ENCODE measurements around the gene MED13L.
"Not testable (repeated sequence)": the region's sequence is repeated elsewhere in the genome, so short reads cannot be mapped to it uniquely, and the experiment has no call there.

MED13L gene

DNA sequence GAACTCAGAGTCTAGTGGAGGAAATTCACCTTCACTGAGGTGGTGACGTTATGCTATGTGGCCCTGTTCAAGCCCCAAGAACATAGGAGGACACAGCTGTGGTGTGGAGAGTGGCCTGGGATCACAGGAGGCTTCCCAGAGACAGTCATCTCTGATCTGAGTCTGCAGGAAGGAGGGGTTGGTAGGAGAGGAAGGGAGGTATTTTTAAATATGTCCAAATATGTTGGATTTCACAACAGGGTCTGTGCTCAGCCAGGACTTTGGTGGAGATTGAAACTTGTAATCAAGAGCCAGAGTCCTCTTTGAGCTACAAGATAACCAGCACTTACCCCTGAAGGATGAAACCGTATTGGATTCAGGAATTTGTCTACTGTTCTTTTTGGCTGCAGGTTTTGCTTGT lies 26.4 kb upstream of the MED13L start:
- no peak for DNase-seq (ENCODE audit: low read depth in 2 of 2)

DNA sequence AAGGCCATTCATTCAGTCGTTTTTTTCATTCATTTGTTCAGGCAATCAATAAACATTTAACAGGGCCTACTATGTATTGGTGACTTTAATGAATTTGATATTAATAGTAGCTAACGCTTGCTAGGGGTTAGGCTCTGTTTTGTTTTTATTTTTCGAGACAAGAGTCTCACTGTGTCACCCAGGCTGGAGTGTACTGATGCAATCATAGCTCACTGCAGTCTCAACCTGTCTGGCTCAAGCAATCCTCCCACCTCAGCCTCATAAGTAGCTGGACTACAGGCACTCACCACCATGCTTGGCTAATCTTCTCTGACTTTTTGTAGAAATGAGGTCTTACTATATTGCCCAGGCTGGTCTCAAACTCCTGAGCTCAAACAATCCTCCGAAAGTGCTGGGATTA lies 25.6 kb upstream of the MED13L start:
- no peak for DNase-seq (ENCODE audit: low read depth in 2 of 2)

DNA sequence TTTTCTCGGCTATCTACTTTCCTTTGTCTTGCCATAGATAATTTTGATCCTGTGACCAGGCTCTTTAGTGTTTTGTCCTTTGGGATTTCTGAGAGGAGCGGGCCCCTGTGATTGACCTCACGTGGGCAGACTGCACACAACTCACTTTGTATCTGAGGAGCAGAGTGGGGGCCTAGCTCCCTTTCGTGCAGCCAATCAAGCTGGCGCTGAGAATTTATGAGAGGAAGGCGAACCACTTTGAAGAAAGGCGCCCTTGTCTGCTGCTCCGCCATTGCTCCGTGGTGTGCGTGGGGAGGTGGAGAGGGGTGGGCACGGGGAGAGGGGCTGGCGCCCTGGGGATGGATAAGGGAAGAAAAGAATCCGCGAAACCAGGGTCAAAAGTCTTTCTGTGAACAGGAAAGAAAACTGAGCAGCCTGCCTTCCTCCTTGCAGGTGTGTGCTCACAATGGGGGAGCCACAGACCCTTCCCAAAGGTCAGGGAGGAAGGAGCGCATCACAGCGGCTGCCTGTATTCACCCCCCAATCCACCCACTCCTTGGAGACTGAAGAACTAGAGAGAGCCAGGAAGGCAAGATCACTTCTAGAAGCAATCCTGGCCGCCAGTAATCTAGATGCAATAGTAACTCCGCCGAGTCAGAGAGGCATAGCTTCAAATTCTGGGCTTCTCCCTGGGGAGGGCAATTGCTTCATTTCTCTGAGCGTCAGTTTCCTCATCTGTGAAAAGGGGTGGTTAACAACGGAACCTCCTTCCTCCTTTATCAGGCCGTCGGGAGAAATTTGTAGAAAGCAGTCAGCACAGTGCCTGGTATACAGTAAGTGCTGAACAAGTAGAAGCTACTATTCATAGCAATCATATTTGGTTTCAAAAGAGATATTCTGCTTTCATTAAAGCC lies 24.9 kb upstream of the MED13L start:
- DNase-seq (ENCODE audit: low read depth in 2 of 2), result no peak

DNA sequence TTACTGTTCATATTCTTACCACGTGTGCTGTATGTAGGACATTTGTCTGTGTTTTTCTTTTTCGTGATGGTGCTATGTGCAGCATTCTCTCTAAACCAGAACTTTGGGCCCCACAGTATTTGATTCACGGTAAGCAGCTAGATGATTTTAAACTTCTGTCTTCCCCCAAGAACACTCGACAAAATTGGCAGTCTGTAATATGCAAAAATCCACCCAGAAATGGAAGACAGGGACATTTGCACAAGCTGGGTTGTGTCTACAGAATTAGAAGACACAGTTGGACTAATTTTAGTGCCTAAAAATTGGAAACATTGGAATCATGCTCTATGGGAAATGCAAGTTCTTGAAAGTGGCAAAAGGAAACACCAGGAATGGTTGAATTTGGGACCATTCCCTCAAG lies 24.1 kb upstream of the MED13L start:
- no peak for DNase-seq (ENCODE audit: low read depth in 2 of 2)

DNA sequence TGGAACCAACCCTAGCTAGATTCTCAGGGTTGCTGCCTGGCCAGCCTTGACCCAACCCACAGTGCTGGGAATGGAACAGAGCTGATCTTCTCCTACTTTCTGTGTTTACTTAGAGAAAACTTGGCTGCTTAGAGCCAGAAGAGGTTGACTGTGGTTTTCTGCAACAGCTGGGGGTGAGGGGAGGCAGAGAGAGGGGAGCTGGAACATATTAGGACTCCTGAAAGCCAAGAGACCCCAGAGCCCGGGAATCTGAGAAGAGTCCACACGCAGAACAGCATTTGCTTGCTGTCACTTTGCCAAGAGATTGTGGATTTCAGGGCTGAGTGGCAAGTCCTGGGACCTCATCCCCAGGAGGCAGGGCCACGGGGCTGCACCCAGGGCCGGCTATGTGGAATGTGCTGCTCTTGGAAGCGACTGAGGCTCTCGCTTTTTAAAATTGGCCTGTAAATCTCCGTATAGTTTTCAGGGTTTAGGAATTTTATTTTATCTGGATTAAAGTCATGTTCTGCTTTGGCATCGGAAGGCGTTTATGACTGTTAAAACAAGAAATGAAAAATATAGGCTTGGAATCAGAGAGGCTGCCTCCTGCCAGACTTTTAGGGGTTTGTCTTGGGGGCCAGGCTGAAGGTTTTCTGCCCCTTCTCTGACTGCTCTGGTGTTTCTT lies 22.3 kb upstream of the MED13L start:
- no peak for DNase-seq (ENCODE audit: low read depth in 2 of 2)

DNA sequence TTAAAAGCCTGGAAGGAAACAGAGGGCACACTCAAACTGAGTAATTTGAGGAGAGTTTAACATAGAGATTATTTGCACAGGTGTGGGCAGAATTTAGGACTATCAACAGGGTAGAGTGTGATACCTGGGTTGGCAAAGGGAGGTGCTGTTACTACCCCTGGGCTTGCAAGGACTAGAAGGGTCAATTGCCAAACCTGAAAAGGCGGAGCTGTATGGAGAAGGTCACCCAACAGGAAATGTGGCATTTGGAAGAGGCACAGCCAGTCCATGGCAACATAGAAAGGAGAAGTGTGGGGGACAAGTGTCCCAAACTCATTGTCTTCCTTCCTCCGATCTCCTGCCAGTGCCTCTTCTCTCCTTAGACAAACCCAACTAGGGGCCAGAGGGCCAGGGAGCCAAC lies 21.6 kb upstream of the MED13L start:
- no peak for DNase-seq (ENCODE audit: low read depth in 2 of 2)

DNA sequence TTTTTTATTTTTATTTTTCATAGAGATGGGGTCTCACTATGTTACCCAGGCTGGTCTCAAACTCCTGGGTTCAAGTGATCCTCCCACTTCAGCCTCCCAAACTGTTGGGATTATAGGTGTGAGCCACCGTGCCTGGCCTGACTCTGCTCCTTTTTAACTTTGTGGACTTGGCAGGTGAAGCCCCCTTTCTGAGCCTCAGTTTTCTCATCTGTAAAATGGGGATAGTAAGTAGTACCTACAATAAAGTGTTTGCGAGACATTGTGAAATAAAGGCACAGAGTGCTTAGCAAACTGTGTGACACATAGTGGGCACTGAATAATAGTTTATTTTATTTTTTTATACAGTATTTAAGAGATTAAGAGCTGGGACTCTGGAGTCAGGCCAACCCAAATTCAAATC lies 21.1 kb upstream of the MED13L start:
- no peak for DNase-seq (ENCODE audit: low read depth in 2 of 2)

DNA sequence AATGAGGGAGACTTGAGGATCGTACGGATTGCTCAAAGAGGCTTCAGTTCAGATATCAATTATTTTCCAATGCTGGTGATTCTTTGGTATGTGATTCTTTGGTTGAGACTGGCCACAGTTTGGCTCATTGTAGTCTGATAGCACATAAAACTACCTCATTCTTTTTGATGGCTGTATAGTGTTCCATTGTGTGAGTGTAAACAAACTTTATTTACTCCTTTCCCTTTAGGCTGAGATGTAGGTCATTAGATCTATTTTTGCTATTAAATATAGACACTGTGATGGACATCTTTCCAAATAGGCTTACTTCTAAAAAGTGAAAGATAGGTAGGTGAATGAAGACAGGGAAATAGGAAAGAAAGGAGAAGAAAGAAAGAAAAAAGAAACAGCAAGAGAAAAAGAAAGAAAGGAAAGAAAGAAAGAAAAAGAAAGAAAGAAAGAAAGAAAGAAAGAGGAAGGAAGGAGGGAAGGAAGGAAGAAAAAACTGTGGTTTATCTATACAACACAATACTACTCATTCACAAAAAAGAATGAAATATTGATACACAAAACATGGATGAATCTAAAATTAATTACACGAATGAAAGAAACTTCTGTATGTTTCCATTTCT lies 19.8 kb upstream of the MED13L start:
- no peak for DNase-seq (ENCODE audit: low read depth in 2 of 2)

DNA sequence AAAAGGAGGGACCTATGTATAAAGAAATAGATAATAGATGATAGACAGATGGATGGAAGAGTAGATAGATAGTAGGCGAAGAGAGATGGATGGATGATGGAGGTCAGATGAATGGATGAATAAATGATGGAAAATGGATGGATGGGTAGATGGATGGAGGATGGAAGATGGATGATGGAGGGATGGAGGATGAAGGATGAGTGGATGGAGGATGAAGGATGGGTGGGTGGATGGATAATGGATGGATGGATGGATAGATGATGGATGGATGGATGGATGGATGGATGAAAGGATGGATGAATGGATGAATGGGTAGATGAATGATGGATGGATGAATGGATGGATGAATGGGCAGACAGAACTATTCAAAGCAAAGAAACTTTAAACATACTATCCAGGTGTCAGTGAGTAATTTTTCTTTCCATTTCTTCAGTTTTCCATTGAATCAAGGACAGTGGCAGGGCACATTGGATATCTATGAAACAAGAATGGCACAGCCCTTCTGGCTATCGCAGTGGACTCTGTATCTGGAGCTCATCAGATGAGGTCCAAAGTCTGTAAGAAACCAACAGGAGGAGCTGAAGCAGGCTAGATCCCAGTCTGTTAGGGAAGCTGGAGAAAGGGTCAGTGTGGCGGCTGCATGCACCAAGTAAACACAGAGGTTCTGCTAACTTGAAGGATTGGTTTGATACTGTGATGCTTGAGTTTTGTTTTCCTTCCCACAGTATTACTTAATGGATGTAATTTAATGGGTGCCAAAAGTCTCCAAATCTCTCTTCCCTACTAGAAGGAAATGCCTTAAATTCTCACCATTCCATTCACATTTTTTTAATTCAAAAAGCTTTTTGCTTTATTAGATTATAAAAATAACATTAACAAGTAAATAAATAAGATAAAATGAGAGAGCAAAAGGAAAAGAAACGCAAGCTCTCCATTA lies 18.1 kb upstream of the MED13L start:
- DNase-seq (ENCODE audit: low read depth in 2 of 2), result no peak

DNA sequence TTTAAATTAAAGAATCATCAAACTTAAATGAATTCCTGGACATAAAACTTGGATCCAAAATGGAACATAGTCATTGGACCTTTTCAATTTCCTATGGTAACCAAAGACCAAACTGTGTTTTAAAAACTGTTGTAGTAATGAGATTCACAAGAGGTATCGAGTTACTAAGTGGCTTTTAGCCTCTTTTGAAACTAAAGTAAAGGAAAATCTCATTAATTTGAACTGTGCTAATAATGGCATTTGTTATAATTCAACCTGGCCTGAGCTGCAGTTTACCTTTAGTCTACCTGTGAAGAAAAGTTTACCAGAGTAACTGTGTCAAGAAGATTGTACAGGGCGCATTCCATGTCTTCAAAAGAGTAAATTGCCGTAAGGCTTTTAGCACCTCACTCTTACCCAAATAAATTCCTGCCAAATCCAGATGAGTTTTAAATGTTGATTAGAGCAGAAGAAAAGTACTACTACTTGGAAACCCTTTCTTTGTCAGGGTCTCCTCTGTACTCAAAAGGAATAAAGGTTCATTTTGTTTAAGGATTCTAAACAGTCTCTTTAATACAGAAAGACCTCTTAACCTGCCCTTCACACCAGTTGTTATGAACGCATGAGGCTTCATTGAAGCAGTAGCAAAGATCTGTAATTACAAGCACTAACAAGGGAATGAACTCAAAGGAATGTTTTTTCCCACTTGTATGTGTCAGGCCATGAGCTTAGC lies 17.1 kb upstream of the MED13L start:
- no peak for DNase-seq (ENCODE audit: low read depth in 2 of 2)

DNA sequence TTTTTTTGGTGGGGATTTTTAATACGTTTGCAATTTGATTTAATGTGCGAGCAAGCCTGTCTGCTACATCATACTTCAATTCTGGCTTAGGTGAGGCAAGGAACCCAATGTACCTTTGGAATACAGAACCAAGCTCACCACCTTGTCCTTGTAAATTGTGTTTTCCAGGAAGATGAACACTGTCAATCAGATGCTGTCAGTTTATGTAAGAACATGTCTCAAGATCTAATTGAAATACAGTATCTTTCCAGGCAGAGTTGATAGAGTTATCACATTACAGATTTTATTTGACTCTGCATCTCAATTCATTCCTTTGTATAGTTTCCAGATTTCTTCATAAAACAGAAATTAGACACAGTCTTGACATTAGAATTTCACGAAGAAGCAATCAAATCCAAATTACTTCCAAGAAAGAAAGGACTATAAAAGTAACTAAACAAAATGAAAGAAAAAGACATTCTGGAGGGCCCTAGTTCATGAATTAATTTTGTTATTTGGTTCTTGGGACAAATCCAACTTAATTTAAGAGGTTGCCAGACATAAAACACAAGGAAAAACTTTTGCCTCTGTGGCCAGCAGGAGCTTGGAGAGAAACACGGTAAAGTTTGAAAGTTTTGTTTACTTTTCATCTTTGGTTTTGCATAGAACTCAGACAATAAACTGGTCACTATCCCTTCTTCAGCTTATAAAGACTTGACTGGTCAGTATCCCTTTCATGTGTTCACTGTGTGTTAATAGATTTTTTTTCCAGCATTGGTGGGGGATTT lies 16.4 kb upstream of the MED13L start:
- no peak for DNase-seq (ENCODE audit: low read depth in 2 of 2)

DNA sequence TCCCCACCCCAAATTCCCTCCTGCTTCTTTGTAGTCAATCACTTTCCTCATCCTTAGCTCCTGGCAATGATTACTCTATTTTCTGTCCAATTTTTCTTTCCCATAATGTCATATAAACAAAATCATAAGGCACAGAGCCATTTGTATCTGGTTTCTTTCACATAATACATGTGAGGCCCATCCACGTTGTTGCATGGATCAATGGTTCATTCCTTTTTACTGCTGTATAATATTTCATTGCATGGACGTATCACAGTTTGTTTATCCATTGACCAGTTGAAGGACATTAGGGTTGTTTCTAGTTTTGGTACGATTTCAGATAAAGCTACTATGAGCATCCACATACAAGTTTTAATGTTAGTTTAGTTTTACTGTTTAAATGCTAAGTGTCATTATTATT lies 13.7 kb upstream of the MED13L start:
- DNase-seq (ENCODE audit: low read depth in 2 of 2), result no peak

DNA sequence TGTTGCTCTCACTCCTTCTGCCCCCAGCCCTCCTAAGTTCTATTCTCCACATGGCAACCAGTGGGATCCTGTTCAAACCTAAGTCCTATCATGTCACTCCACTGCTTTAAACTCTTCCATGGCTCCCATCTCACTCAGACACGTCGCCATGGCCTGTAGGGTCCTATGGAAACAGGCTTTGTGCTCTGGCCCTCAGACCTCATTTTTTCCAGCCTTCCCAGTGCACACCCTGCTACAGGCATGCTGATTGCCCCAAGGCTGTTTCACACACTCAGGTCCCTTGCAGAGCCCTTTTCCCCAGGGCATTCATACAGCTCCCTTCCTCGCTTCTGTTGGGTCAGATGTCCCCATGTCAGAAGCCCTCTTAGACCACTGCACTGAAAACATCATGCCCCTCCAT lies 11.2 kb upstream of the MED13L start:
- no peak for DNase-seq (ENCODE audit: low read depth in 2 of 2)

DNA sequence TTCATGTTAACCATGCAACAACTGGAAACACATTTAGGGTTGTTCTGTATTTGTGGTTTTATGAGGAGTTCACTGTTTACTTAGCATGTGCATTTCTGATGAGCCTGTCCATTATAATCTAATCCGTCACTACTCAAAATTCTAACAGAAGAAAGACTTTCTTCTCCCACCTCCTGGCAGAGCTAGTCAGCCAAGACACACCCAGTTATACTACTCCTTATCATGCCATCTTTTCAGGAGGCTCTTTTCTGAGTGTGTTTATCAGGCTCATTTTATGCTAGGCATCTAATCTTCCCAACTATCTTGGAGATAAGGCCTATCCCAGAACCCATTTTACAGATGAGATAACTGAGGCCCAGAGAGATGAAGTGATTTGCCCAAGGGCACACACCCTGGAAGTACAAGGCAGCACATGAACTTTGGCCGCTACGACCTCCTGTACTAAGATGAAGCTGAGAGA lies 10.4 kb upstream of the MED13L start:
- DNase-seq (ENCODE audit: low read depth in 2 of 2), result no peak

DNA sequence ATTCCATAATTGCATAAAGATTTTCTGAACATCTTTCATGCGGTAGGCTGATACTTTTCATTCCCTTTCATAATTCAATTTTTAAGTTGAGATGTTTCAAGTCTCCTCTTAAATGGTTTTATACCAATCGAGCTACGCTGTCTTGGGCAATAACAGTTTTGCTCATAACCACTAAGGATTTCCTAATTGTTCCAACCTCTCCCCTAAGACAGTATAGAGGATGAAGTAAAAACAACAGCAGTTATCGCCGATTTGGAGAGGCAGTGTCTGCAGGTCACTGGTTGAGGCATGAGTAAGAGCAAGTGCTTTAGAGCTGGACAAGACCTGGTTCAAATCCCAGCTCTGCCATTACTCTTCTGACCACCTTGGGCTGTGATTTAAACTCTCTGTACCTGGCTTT lies 6.9 kb upstream of the MED13L start:
- DNase-seq (ENCODE audit: low read depth in 2 of 2), result no peak

DNA sequence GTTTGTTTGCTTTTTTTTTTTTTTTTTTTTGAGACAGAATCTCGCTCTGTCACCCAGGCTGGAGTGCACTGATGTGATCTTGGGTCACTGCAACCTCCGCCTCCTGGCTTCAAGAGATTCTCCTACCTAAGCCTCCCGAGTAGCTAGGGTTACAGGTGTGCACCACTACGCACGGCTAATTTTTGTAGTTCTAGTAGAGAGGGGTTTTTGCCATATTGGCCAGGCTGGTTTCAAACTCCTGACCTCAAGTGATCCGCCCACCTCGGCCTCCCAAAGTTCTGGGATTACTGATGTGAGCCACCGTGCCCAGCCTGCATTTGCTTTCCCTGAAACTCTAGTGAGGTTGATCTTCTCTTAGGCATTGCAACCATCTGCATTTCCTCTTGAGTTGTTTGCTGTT lies 6.4 kb upstream of the MED13L start:
- DNase-seq (ENCODE audit: low read depth in 2 of 2), result not testable (repeated sequence)

DNA sequence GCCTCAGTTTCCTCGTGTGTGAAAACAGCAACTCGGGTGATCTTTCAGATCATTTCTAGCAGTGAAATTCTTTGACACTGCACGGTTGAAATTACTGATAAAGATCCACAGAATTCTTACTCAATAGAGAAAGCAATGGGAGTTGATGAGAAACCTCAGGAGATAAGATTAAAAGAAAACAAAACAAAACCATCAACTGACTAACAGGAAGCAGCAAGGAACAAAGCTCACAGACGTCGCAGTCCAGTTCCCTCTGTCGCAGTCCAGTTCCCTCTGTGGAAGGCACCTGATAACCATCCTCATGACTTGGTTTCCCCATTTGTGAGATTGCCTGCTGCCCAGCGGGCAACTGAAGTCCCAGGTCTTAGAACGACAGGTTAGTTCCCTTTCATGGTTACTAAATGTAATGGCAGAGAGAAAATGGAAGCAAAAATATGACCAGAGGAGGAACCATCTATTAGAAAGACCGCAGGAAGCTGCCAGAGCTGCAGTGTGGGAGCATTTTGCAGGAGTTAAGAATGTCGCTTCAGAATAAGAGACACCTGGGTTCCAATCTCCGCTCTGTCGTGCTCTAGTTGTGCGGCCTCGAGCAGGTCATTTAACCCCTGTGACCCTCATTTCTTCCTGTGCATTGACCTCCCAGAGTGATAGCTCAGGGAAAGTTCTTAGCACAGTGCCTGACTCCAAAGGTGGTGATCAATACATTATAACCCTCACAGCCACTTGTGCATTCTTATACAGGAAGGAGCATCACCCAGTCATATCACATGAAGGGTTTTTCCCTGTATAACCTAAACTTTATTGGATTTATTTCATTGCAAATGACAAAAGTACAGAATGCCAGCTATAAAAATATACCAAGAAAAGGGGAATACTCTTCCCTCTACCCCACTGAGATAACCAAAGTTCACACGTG lies 5.1 kb upstream of the MED13L start:
- no peak for DNase-seq (ENCODE audit: low read depth in 2 of 2)

DNA sequence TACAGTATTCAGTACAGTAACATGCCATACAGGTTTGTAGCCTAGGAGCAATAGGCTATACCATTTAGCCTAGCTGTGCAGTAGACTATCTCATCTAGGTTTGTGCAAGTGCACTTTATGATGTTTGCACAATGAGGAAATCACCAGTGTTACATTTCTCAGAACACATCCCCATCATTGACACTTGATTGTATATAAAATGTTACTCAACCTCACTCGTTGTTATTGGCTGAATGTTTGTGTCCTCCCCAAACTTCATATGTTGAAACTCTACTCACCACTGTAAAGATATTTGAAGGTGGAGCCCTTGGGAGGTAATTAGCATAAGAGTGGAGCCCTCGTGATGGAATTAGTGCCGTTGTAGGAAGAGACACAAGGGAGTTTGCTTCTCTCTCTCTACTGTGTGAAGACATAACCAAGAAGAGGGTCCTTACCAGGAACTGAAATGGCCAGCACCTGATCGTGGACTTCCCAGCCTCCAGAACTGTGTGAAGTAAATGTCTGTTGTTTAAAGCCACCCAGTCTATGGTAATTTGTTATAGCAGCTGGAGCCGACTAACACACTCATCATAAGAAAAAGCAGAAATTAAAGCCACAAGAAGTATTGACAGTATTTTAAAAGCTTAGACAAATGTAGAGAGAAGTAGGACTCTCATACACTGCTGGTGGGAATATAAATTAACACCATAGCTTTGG lies 3.2 kb upstream of the MED13L start:
- no peak for DNase-seq (ENCODE audit: low read depth in 2 of 2)

DNA sequence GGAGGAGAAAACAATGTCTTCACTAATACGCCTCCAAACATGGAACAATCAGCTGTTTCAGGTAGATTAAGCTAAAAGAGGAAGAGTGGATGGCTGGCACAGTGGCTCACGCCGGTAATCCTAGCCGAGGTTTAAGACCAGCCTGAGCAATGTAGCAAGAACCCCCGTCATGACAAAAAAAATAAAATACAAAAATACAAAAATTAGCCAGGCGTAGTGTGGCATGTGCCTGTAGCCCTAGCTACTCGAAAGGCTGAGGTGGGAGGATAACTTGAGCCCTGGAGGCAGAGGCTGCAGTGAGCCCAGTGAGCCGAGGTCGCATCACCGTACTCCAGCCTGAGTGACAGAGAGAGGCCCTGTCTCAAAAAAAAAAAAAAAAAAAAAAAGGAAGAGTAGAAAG lies 1.2 kb upstream of the MED13L start:
- no peak for DNase-seq (ENCODE audit: low read depth in 2 of 2)

All from stimulated activated CD8-positive, alpha-beta memory T cell treated with anti-CD3 and anti-CD28 coated beads, Interleukin-7, amount 100 ng/mL, for 1 hour (primary cell).